GM19438 (cell line): ENCODE data around the gene TOX3.

ENCODE experiments used
- ATAC-seq: cut with Tn5 transposase; IDR thresholded peaks from one replicate; pipeline ENCODE4 v1.9.1; 2021; ENCODE audit warnings: low read depth; ENCODE audit not compliant: unreplicated experiment

TOX3 gene

GRCh38 chr16:52567193-52567592 is 20.2 kb upstream of the TOX3 start:
- ATAC-seq: no peak

DNA sequence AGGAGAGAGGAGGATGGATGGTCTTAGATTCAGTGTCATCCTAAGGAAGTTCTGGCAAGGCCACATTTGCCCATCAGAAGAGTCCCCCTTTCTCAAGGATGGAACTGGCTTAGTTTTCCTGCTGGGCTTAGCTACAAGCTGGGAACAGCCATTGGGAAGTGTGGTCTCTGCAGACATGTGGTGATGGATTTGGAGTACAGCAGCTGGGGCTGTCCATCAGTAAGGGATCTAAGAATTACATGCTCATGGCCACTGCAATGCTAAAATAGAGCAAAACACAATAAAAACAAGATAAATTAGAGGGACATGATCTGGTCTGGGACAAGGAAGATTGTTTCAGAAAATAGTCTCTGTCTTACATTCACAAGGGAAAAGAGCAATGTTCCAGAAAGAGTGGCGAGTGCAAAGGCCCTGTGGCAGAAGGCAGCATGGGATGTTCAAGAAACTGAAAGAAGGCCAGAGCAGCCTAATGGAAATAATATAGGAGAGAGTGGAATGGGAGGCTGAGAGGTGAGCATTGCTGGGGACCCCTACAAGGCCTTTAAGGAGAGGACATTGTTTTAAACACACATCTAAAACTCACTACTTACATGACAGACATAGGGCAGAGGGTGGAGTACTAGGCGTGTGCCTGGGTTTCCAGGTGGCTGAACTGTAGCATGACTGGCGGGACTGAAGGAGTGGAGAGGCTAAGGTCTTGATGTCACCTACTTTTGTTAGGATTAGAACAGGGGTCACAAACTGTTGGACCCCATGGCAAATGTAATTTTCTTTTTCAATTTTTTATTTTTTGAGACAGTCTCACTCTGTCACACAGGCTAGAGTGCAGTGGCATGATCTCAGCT is 17.0 kb upstream of the TOX3 start:
- ATAC-seq: no peak

GRCh38 chr16:52562770-52563169 is 15.8 kb upstream of the TOX3 start:
- no peak for ATAC-seq

- no peak for ATAC-seq
These were observed 15.2 kb upstream of the TOX3 start for GRCh38 chr16:52561910-52562741.

- ATAC-seq: no peak
These were observed 11.5 kb upstream of the TOX3 start for GRCh38 chr16:52558448-52558847.

GRCh38 chr16:52557236-52557635 is 10.3 kb upstream of the TOX3 start:
- ATAC-seq: no peak

DNA sequence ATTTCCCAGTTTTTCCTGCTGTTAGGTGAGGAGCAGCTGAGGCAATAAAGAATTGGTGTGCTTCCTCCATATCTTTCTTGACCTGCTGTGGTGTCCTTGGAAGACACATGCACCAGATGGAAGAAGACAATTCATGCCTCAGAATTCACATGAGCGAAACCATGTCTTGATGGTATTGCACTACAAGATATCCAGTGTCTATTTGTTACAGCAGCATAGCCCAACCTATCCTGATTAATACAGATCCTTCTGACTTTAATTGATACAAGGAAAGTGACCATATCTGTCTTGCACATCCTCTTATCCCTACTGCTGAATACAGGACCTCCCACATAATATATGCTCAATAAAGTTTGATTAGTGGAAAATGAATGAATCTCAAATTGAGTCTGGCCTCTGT is 9.1 kb upstream of the TOX3 start:
- ATAC-seq: no peak

GRCh38 chr16:52555572-52555971 is 8.6 kb upstream of the TOX3 start:
- ATAC-seq: no peak

DNA sequence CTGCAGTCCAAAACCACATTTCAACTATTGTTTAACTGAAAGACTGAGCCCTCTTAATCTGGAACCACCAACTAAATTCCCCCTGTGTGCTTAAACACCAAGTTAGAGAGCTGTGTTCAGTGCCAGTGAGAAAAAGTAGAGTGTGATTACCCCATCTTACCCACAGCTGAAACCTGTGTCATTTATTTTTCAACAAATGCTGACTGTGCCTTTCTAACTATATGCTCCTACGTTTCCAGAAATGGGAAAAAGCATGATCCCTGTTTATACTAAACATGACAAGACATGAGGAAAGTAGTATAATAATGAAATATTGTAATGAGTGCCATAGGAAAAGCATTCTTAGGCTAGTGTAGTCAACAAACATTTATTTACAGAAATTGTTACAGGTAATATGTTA is 7.4 kb upstream of the TOX3 start:
- ATAC-seq: no peak

- ATAC-seq: no peak
These were observed 6.4 kb upstream of the TOX3 start for GRCh38 chr16:52553322-52553721.

DNA sequence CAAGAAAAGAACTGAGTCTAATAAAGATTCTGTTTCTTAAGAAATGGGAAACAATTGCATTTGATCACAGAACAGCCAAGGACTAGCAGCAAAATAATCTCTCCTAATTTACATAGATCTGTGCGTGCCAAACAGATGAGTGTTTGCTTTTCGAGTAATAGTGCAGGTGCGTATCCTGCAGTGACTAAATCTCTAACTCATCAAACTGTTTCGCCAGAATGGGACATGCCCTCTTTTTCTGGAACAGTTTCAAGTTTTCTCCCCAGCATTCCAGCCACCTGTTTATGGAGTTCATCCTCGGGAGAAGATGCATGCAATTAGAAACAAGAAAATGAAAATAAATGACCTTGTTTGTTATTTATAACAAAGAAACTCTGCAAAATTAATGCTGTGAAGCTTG is 5.7 kb upstream of the TOX3 start:
- no peak for ATAC-seq

DNA sequence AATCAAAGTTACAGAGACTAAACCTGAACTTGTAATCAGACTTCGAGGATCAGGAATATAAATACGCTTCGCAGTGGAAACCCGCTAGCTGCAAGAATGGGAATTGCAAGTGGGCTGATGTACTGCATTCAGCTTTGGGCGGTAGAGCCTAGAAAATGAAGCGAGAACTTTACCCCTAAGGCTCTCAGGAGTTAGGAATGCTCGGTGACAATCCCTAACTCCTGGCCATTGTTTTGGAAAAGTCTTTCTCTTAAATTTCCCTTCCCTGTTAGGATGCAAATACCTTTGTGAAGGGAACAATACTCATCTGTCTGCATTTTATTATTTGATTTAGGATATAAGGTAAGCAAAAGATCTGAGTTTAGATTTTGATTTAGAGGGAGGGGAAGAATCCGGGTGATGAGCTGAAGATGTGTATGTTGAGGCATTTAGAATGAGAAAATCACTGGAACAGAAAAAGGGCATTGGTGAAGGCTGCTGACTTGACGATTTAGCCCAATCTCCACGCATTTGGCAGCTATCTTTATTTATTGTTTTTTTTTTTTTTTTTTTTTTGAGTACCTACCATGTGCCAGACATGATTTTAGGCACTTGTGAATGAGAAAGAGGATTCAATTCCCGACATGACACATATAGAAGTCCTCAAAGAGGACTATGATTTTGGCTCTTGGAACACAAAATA is 2.2 kb upstream of the TOX3 start:
- no peak for ATAC-seq

DNA sequence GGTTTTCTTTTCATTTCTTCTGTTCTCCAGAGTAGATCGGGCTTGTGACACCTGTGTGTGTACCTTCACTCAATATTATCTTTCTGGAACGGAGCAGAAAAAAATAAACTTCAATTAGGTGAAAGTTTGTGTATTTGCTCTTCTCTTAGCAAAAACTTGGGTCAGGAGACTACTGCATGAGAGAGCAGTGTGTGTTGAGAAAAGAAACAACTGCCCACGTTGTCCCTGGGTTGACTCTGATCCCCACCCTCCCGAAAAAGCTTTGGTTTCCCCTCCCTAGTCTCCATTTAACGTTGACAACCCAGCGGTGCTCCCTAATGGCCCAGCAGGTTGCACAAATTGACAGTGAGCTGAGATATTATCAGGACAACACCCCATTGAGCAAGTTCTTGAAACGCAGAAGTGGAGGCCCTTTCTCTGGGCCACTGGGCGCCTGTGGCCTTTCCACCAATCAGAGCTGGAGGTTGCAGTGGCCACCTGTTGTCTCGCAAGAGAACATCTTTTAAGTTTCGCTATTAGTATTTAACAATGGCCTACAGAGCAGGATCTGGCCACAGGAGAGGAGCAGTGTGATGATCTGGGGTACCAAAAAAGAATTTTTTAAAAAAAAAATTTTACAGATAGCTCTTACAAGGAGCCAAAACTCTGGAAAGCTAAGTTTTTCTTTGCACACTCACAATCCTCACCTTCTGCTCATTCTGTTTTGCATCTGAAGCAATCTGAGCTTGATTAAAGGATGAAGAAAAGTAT is 1.5 kb upstream of the TOX3 start:
- ATAC-seq: no peak

GRCh38 chr16:52547834-52548215 is 882 bp upstream of the TOX3 start:
- no peak for ATAC-seq

- no peak for ATAC-seq
These were observed 496 bp downstream of the TOX3 start for GRCh38 chr16:52546291-52547003.

GRCh38 chr16:52545898-52546266 is 1.1 kb downstream of the TOX3 start:
- ATAC-seq: no peak

DNA sequence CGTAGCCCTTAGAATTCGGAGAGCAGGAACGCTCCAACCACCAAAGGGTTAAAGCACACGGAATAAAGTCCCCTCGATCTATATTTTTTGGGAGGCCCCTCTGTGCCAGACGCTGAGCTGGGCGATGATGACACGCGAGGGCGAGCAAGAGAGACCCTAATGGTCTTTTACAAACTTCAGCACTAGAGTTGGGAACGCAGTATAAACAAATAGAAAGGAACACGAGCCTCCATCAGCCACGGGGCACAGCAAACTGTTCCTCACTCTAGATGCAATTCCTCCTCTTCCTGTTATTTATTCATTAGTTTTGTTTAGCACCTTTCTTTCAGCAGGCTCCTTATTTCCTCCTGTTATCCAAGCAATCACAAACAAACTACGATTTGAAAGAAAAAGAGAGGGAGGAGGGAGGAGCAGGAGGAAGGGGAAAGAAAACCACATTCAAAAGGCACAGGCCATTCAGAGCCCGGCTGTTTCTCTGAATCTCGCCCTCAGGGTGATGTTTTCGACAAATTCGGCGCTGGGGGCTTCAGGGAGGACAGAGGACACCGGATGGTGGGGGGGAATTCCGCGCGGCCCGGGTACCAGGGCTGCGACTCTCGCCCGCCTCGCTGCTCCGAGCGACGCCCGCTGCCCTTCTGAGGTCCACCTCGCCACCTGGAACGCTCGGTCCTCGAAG is 1.6 kb downstream of the TOX3 start:
- no peak for ATAC-seq

DNA sequence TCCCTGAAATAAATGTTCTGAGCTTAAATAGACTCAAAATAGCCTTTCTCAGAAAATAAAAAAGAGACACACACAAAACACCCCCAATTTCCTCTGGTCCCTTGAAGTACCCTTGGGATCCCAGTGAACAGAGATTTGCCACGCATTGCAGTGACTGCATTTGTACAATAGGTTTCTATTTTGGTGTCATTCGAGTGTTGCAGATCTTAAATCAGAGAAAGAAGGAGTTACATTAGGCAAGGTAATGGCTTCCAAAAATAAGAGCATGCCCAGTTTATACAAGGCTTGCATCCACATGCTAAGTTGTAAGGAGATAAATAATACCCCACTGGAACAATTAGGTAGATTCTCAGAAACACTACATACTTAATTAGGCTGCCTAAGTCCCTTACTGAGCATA is 2.2 kb downstream of the TOX3 start:
- no peak for ATAC-seq

DNA sequence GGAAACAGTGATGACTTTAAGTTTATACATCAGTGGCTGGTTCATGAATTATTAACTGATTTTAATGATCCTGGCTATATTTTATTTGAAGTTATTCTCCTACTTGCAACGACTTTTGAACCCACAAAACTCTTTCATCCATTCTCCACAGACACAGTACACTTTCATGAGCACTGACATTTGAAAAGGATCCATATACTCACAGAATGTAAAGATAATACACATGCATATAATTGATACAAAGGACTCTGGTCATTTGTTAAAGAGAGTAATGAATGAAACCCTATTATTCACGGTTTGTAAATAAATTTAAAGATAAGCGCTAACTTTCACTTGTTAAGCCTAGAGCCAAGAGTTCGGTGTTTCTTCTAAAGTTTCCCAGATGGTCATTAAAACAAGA is 3.3 kb downstream of the TOX3 start:
- no peak for ATAC-seq

- no peak for ATAC-seq
These were observed 6.0 kb downstream of the TOX3 start for GRCh38 chr16:52540910-52541309.
